MCF 10A (cell line): ENCODE measurements around the gene ELK3. TPM values are rescaled to one million over a fixed set of nuclear protein-coding genes. Genes with fewer than 3 reads are reported as not detected.

Source experiments
- BruUV-seq: library from RNA; stranded (reverse); fragments of 400-500 nt; replicated peaks from 2 replicates; lab custom pipeline; 2021; lab: Mats Ljungman, UMichigan
- CTCF ChIA-PET: fragments of 300-600 bp; sonication (Branson Sonifier 250); formaldehyde crosslinking; extraction: SDS; loops from one replicate; lab custom pipeline; 2021; ENCODE audit warnings: antibody characterized with exemption, inconsistent platforms; lab: Yijun Ruan, JAX
- POLR2A ChIA-PET: fragments of 300-600, 350-650 bp; sonication (Branson Sonifier 250); formaldehyde crosslinking; extraction: SDS; loops from one replicate; lab custom pipeline; 2020; ENCODE audit warnings: antibody characterized with exemption, inconsistent platforms; lab: Yijun Ruan, JAX
- DNase-seq: peaks from one replicate; pipeline ENCODE4 v3.0.0-alpha.2; 2018; ENCODE audit not compliant: unreplicated experiment
- H3K27ac Mint-ChIP-seq: one replicate; pipeline ENCODE4 v1.8.0; 2022; ENCODE audit warnings: mild to moderate bottlenecking, low read depth, mixed read lengths; ENCODE audit not compliant: unreplicated experiment
- H3K27me3 Mint-ChIP-seq: one replicate; pipeline ENCODE4 v1.8.0; 2022; ENCODE audit warnings: mixed read lengths; ENCODE audit not compliant: insufficient read depth, unreplicated experiment
- H3K36me3 Mint-ChIP-seq: one replicate; pipeline ENCODE4 v1.8.0; 2022; ENCODE audit warnings: mild to moderate bottlenecking, moderate library complexity, mixed read lengths; ENCODE audit not compliant: insufficient read depth, unreplicated experiment
- H3K4me1 Mint-ChIP-seq: one replicate; pipeline ENCODE4 v1.8.0; 2022; ENCODE audit warnings: mixed read lengths; ENCODE audit not compliant: insufficient read depth, unreplicated experiment
- H3K4me3 Mint-ChIP-seq: one replicate; pipeline ENCODE4 v1.8.0; 2022; ENCODE audit warnings: mild to moderate bottlenecking, moderate library complexity, mixed read lengths; ENCODE audit not compliant: unreplicated experiment
- H3K9me3 Mint-ChIP-seq: one replicate; pipeline ENCODE4 v1.8.0; 2022; ENCODE audit warnings: mixed read lengths; ENCODE audit not compliant: unreplicated experiment
- CTCF ChIP-seq: fragments of 200-600 bp; IDR thresholded peaks from one replicate; pipeline ENCODE4 v1.8.0; 2022; ENCODE audit warnings: antibody characterized with exemption, mild to moderate bottlenecking; ENCODE audit not compliant: unreplicated experiment
- intact Hi-C: fragments of 100-400 bp; cut with micrococcal nuclease; formaldehyde crosslinking; loops from 2 replicates; pipeline ENCODE4 v1.14.1; 2022
- total RNA-seq: library from RNA; stranded (reverse); gene quantifications from 2 replicates; pipeline ENCODE4 v1.2.3, GENCODE V29; 2022

Gene ELK3
- total RNA-seq, 1 experiment from 2014 or later: 50.1 TPM

- no peaks in the 10 kb centered on the region for H3K9me3 Mint-ChIP-seq
- TF ChIP-seq CTCF: no peak
- peaks cover 35% of the 10 kb centered on the region for H3K36me3 Mint-ChIP-seq
- BruUV-seq: no TSS peak
- H3K4me1 Mint-ChIP-seq: peaks cover 53% of the 10 kb centered on the region
- H3K27ac Mint-ChIP-seq: peak overlapping the region; percentile 95
- peak overlapping the region; percentile 17 for H3K4me3 Mint-ChIP-seq
- POLR2A ChIA-PET: interaction anchor here (0.7 to 4.3 kb wide), 10 partner anchors 13 to 278 kb away, joined by 3 to 77 read pairs (median 4); partner anchors contain the start of gene CDK17
- CTCF ChIA-PET: interaction anchor here (0.6 to 1.4 kb wide), 7 partner anchors 20 to 574 kb away, joined by 3 to 7 read pairs (median 3); partner anchors contain the start of gene CDK17
- no peaks in the 10 kb centered on the region for H3K27me3 Mint-ChIP-seq
- DNase-seq: peak; percentile 81
- intact Hi-C loops: no loop called here
These were observed 42.1 kb downstream of the ELK3 start for GRCh38 chr12:96236221-96236822.

- Mint-ChIP-seq H3K4me1 (peaks cover 49% of the 10 kb centered on the region), H3K4me3 (peak overlapping the region; percentile 17), H3K36me3 (peaks cover 41% of the 10 kb centered on the region), H3K27me3 (no peaks in the 10 kb centered on the region), H3K9me3 (no peaks in the 10 kb centered on the region), H3K27ac (peak overlapping the region; percentile 95)
- TF ChIP-seq CTCF: no peak
- no TSS peak for BruUV-seq
- ChIA-PET CTCF (interaction anchor here (0.6 to 2.4 kb wide), 6 partner anchors 21 to 573 kb away, joined by 3 to 15 read pairs (median 5); partner anchors contain the start of gene CDK17), POLR2A (interaction anchor here (0.6 to 3.3 kb wide), 16 partner anchors 9 to 170 kb away, joined by 3 to 40 read pairs (median 4); partner anchors contain the start of gene CDK17)
- DNase-seq: no peak
- intact Hi-C loops: no loop called here
These were observed 42.9 kb downstream of the ELK3 start for GRCh38 chr12:96237035-96237434.

- POLR2A ChIA-PET: interaction anchor here (0.6 to 3.3 kb wide), 18 partner anchors 9 to 171 kb away, joined by 3 to 40 read pairs (median 4); partner anchors contain the start of gene CDK17
- peak overlapping the region; percentile 95 for H3K27ac Mint-ChIP-seq
- no peaks in the 10 kb centered on the region for H3K27me3 Mint-ChIP-seq
- H3K4me3 Mint-ChIP-seq: peak overlapping the region; percentile 32
- no peaks in the 10 kb centered on the region for H3K9me3 Mint-ChIP-seq
- CTCF ChIA-PET: interaction anchor here (0.6 to 2.4 kb wide), 5 partner anchors 9 to 163 kb away, joined by 3 to 15 read pairs (median 5); partner anchors contain the start of gene CDK17
- no peak for TF ChIP-seq CTCF
- intact Hi-C loops: no loop called here
- peak; percentile 93 for DNase-seq
- H3K4me1 Mint-ChIP-seq: peaks cover 47% of the 10 kb centered on the region
- BruUV-seq: no TSS peak
- peaks cover 47% of the 10 kb centered on the region for H3K36me3 Mint-ChIP-seq
These were observed 43.4 kb downstream of the ELK3 start for GRCh38 chr12:96237465-96238077.
